ENCODE data around the gene SUN3.

GRCh38 chr7:48058990-48059389 lies 30.1 kb upstream of the SUN3 start:
- TF ChIP-seq CBFB (CRISPR knock-in tag; IDR thresholded peaks at IDR 0.05) (no peak), HNRNPL (IDR thresholded peaks at IDR 0.05; ENCODE audit: low read depth, low read length) (no peak), ZFP91 (CRISPR knock-in tag; IDR thresholded peaks at IDR 0.05; ENCODE audit: borderline replicate concordance) (no peak), ZNF558 (CRISPR knock-in tag; IDR thresholded peaks at IDR 0.05; ENCODE audit: borderline replicate concordance) (no peak), POLR2AphosphoS5 (IDR thresholded peaks at IDR 0.05; ENCODE audit: low read depth, low read length) (no peak)

All from HepG2 (cell line).